NCI-H1930 (cell line): Measurements from ENCODE around the gene ZDHHC18.
"Not testable (repeated sequence)": the region's sequence is repeated elsewhere in the genome, so short reads cannot be mapped to it uniquely, and the experiment has no call there.

Experiments used
- DNase-seq, 2 experiments: peaks; one replicate each; lab custom pipeline; 2025; lab: John Stamatoyannopoulos, UW

The ZDHHC18 gene

GRCh38 chr1:26858891-26859640, 32.6 kb downstream of the ZDHHC18 start:
- DNase-seq: no peak

GRCh38 chr1:26861286-26861701, 34.8 kb downstream of the ZDHHC18 start:
- no peak for DNase-seq

- DNase-seq: no peak
Measured at GRCh38 chr1:26861889-26862378, 35.4 kb downstream of the ZDHHC18 start.

GRCh38 chr1:26862781-26863684, 36.5 kb downstream of the ZDHHC18 start, which contains the start of gene SFN:
Gene SFN (plus strand): TSS chr1:26863149. CDS start chr1:26863213, 64 bp downstream.
- no peak for DNase-seq

- DNase-seq: no peak
Measured at GRCh38 chr1:26863685-26864077, 37.2 kb downstream of the ZDHHC18 start.

- DNase-seq: peak; percentile 93 to 98
Measured at GRCh38 chr1:26864610-26865480, 38.4 kb downstream of the ZDHHC18 start.

- not testable (repeated sequence) for DNase-seq
Measured at GRCh38 chr1:26873097-26873496, 46.6 kb downstream of the ZDHHC18 start.

GRCh38 chr1:26874896-26875295, 48.4 kb downstream of the ZDHHC18 start:
- no peak for DNase-seq

GRCh38 chr1:26877326-26877725, 50.8 kb downstream of the ZDHHC18 start:
- no peak for DNase-seq

- DNase-seq: no peak
Measured at GRCh38 chr1:26879793-26880192, 53.3 kb downstream of the ZDHHC18 start.

GRCh38 chr1:26881611-26882010, 55.1 kb downstream of the ZDHHC18 start:
- not testable (repeated sequence) for DNase-seq

- no peak for DNase-seq
Measured at GRCh38 chr1:26882696-26883463, 56.4 kb downstream of the ZDHHC18 start.

- DNase-seq: no peak
Measured at GRCh38 chr1:26887125-26887524, 60.6 kb downstream of the ZDHHC18 start.

GRCh38 chr1:26888231-26888630, 61.7 kb downstream of the ZDHHC18 start:
- no peak for DNase-seq

GRCh38 chr1:26889551-26890466, 63.3 kb downstream of the ZDHHC18 start, which contains the start of gene GPN2:
Gene GPN2 (minus strand): TSS chr1:26890283. CDS start chr1:26890096, 187 bp downstream.
- DNase-seq: peak; percentile 22 to 75

- no peak for DNase-seq
Measured at GRCh38 chr1:26890467-26890796, 63.9 kb downstream of the ZDHHC18 start.

GRCh38 chr1:26894263-26894662, 67.8 kb downstream of the ZDHHC18 start:
- no peak for DNase-seq

GRCh38 chr1:26897351-26897750, 70.9 kb downstream of the ZDHHC18 start:
- DNase-seq: no peak

- peak; percentile 89 to 93 for DNase-seq
Measured at GRCh38 chr1:26900001-26900814, 73.7 kb downstream of the ZDHHC18 start, which contains the start of gene GPATCH3. Gene GPATCH3 (minus strand): TSS chr1:26900467. CDS start chr1:26900442, 25 bp downstream.
